Activated CD4-positive, alpha-beta T cell treated with anti-CD3 and anti-CD28 coated beads, Interleukin-2, amount 50 U/mL, for 24 hours (primary cell): ENCODE measurements around the gene EARS2.
"Not testable (repeated sequence)": the region's sequence is repeated elsewhere in the genome, so short reads cannot be mapped to it uniquely, and the experiment has no call there.

Experiments used
- DNase-seq, 2 donors: peaks; one replicate each; pipeline ENCODE4 v3.0.0-alpha.2; 2020; ENCODE audit warnings: low read depth in 1 of 2, low spot score in 1 of 2

Gene EARS2

GRCh38 chr16:23567602-23568001 lies 10.5 kb upstream of the EARS2 start:
- DNase-seq, result no peak

- no peak for DNase-seq
Observed at GRCh38 chr16:23566724-23567123, 9.6 kb upstream of the EARS2 start.

- DNase-seq, result no peak
Observed at GRCh38 chr16:23564575-23565363, 7.6 kb upstream of the EARS2 start.

- no peak for DNase-seq
Observed at GRCh38 chr16:23563186-23563585, 6.0 kb upstream of the EARS2 start.

GRCh38 chr16:23562505-23562904 lies 5.4 kb upstream of the EARS2 start:
- DNase-seq, result no peak

GRCh38 chr16:23561586-23561985 lies 4.4 kb upstream of the EARS2 start:
- DNase-seq, result no peak

- peak; percentile 4 to 8 for DNase-seq
Observed at GRCh38 chr16:23557779-23558702, 891 bp upstream of the EARS2 start.

GRCh38 chr16:23554536-23554935 lies 2.6 kb downstream of the EARS2 start:
- DNase-seq, result no peak

- no peak for DNase-seq
Observed at GRCh38 chr16:23552161-23552560, 5.0 kb downstream of the EARS2 start.

GRCh38 chr16:23549938-23550337 lies 7.2 kb downstream of the EARS2 start:
- no peak for DNase-seq

GRCh38 chr16:23544436-23544835 lies 12.7 kb downstream of the EARS2 start:
- no peak for DNase-seq

- not testable (repeated sequence) for DNase-seq
Observed at GRCh38 chr16:23540817-23541178, 16.4 kb downstream of the EARS2 start.

- DNase-seq, result no peak
Observed at GRCh38 chr16:23539984-23540816, 16.9 kb downstream of the EARS2 start.

- no peak for DNase-seq
Observed at GRCh38 chr16:23538919-23539278, 18.3 kb downstream of the EARS2 start.

- no peak for DNase-seq
Observed at GRCh38 chr16:23537390-23537789, 19.8 kb downstream of the EARS2 start.

GRCh38 chr16:23535901-23536300 lies 21.2 kb downstream of the EARS2 start:
- no peak for DNase-seq

GRCh38 chr16:23534868-23535860 lies 22.0 kb downstream of the EARS2 start:
- no peak for DNase-seq

GRCh38 chr16:23532448-23532847 lies 24.7 kb downstream of the EARS2 start:
- no peak for DNase-seq

GRCh38 chr16:23530062-23530461 lies 27.1 kb downstream of the EARS2 start:
- DNase-seq, result no peak

GRCh38 chr16:23528644-23529310 lies 28.4 kb downstream of the EARS2 start:
- DNase-seq, result no peak
